IMR-90 (cell line): Measurements from ENCODE around the gene ADAMTS19. TPM values are rescaled to one million over a fixed set of nuclear protein-coding genes. Genes with fewer than 3 reads are reported as not detected.

Experiments used
- ATAC-seq: fragments of 200-7000 bp; cut with Tn5 transposase; 2 replicates; pipeline ENCODE4 v1.9.1; 2020; ENCODE audit warnings: low read depth, mild to moderate bottlenecking, moderate library complexity
- BruUV-seq: library from RNA; stranded (reverse); fragments of 400-500 nt; replicated peaks from 2 replicates; lab custom pipeline; 2021; lab: Mats Ljungman, UMichigan
- CTCF ChIA-PET: fragments of 300-600 bp; formaldehyde crosslinking; extraction: SDS; loops from one replicate; lab custom pipeline; 2021; ENCODE audit warnings: antibody characterized with exemption; lab: Yijun Ruan, JAX
- POLR2A ChIA-PET: fragments of 300-600 bp; sonication (Branson Sonifier 250); formaldehyde crosslinking; loops from one replicate; lab custom pipeline; 2022; ENCODE audit warnings: antibody characterized with exemption; ENCODE audit not compliant: unreplicated experiment; lab: Charles Lee
- DNase-seq: peaks from one replicate; pipeline ENCODE4 v3.0.0; 2013
- H2AFZ ChIP-seq: replicated peaks from 2 replicates; pipeline ENCODE3; 2013; ENCODE audit warnings: low read length, mild to moderate bottlenecking; ENCODE audit not compliant: poor library complexity
- H2AK5ac ChIP-seq: 2 replicates; pipeline ENCODE4 v1.6.1; 2013; ENCODE audit warnings: low read depth, low read length, inconsistent platforms
- H2AK9ac ChIP-seq: replicated peaks from 2 replicates; pipeline ENCODE3; 2013; ENCODE audit warnings: mild to moderate bottlenecking, low read depth, low read length, moderate library complexity; ENCODE audit not compliant: poor library complexity
- H2BK120ac ChIP-seq: 2 replicates; pipeline ENCODE4 v1.6.1; 2013; ENCODE audit warnings: low read depth, low read length, inconsistent platforms
- H2BK15ac ChIP-seq: 3 replicates; pipeline ENCODE4 v1.6.1; 2013; ENCODE audit warnings: low read depth, low read length, inconsistent platforms
- H2BK20ac ChIP-seq: 2 replicates; pipeline ENCODE4 v1.6.1; 2013; ENCODE audit warnings: low read depth, mild to moderate bottlenecking, inconsistent platforms, low read length, moderate library complexity
- H2BK5ac ChIP-seq: 2 replicates; pipeline ENCODE4 v1.6.1; 2013; ENCODE audit warnings: mild to moderate bottlenecking, low read depth, low read length, inconsistent platforms; ENCODE audit not compliant: poor library complexity, severe bottlenecking
- H3K14ac ChIP-seq: replicated peaks from 2 replicates; pipeline ENCODE4 v1.6.1; 2013; ENCODE audit warnings: low read depth, low read length, inconsistent platforms
- H3K18ac ChIP-seq: 2 replicates; pipeline ENCODE4 v1.6.1; 2013; ENCODE audit warnings: low read depth, low read length, control low read depth
- H3K23ac ChIP-seq: 2 replicates; pipeline ENCODE4 v1.6.1; 2013; ENCODE audit warnings: low read depth, low read length, inconsistent platforms
- H3K27ac ChIP-seq: 2 replicates; pipeline ENCODE4 v1.5.1; 2013; ENCODE audit warnings: mild to moderate bottlenecking, control low read depth, low read length; ENCODE audit not compliant: insufficient read depth
- H3K27me3 ChIP-seq: 2 replicates; pipeline ENCODE4 v1.6.1; 2013; ENCODE audit warnings: low read length; ENCODE audit not compliant: control insufficient read depth, insufficient read depth
- H3K36me3 ChIP-seq: 2 replicates; pipeline ENCODE4 v1.6.1; 2013; ENCODE audit warnings: low read length, mixed read lengths; ENCODE audit not compliant: control insufficient read depth, insufficient read depth
- H3K4ac ChIP-seq: 2 replicates; pipeline ENCODE4 v1.6.1; 2013; ENCODE audit warnings: low read depth, low read length, inconsistent platforms
- H3K4me1 ChIP-seq: 2 replicates; pipeline ENCODE4 v1.6.1; 2013; ENCODE audit warnings: low read length, mixed read lengths; ENCODE audit not compliant: control insufficient read depth, insufficient read depth
- H3K4me2 ChIP-seq: 2 replicates; pipeline ENCODE4 v1.6.1; 2013; ENCODE audit warnings: low read depth, mild to moderate bottlenecking, control low read depth, low read length, moderate library complexity
- H3K4me3 ChIP-seq: 2 replicates; pipeline ENCODE4 v1.5.1; 2013; ENCODE audit warnings: low read depth, mild to moderate bottlenecking, control low read depth, low read length, moderate library complexity; ENCODE audit not compliant: insufficient read depth
- H3K56ac ChIP-seq: 2 replicates; pipeline ENCODE4 v1.6.1; 2013; ENCODE audit warnings: low read length, inconsistent platforms; ENCODE audit not compliant: insufficient read depth; ENCODE audit errors: extremely low read depth
- H3K79me1 ChIP-seq, 2 experiments: 2 replicates each; pipeline ENCODE4 v1.6.1; 2013; ENCODE audit warnings: low read length in 2 of 2, inconsistent platforms in 1 of 2, low read depth in 1 of 2
- H3K9ac ChIP-seq: 2 replicates; pipeline ENCODE4 v1.6.1; 2013; ENCODE audit warnings: low read depth, low read length, control low read depth
- H3K9me1 ChIP-seq: 2 replicates; pipeline ENCODE4 v1.6.1; 2013; ENCODE audit warnings: low read length, inconsistent platforms; ENCODE audit not compliant: insufficient read depth
- H3K9me3 ChIP-seq: 2 replicates; pipeline ENCODE4 v1.6.1; 2013; ENCODE audit warnings: low read length; ENCODE audit not compliant: control insufficient read depth, insufficient read depth
- H4K20me1 ChIP-seq: 2 replicates; pipeline ENCODE4 v1.6.1; 2013; ENCODE audit warnings: low read length, inconsistent platforms; ENCODE audit not compliant: insufficient read depth
- H4K5ac ChIP-seq: 2 replicates; pipeline ENCODE4 v1.6.1; 2013; ENCODE audit warnings: mild to moderate bottlenecking, low read depth, low read length, control low read depth
- H4K8ac ChIP-seq, 2 experiments: 2 replicates each; pipeline ENCODE4 v1.6.1; 2013; ENCODE audit warnings: low read depth in 2 of 2, low read length in 2 of 2, control low read depth in 1 of 2, inconsistent platforms in 1 of 2
- H4K91ac ChIP-seq: 2 replicates; pipeline ENCODE4 v1.6.1; 2013; ENCODE audit warnings: low read depth, low read length, inconsistent platforms; ENCODE audit not compliant: insufficient read depth
- NFE2L2 ChIP-seq: fragments of 150-350 bp; IDR thresholded peaks from 2 replicates; pipeline ENCODE4 v1.6.1; 2016; ENCODE audit warnings: low read depth, mild to moderate bottlenecking, low read length
- WGBS, 2 experiments: methylation state at CpG; one replicate each; pipeline versions ENCODE4 v1.1.5 to v1.1.7; 2013; ENCODE audit warnings: missing lambda C conversion rate in 2 of 2; ENCODE audit not compliant: insufficient read length in 1 of 2; ENCODE audit errors: extremely low coverage in 2 of 2; 5-methylcytosine and 5-hydroxymethylcytosine counted together
- dilution Hi-C: fragments of 300-500 bp; cut with HindIII; formaldehyde crosslinking; loops from one replicate; pipeline ENCODE4 v1.14.3; 2018; ENCODE audit warnings: low sequenced_read_pairs; ENCODE audit not compliant: unreplicated experiment
- in situ Hi-C: fragments of 300-500 bp; cut with MboI; formaldehyde crosslinking; loops from 3 replicates; pipeline ENCODE4 v1.14.3; 2019; ENCODE audit warnings: low sequenced_read_pairs, inconsistent platforms, mixed read lengths
- intact Hi-C: fragments of 100-400 bp; cut with micrococcal nuclease; formaldehyde crosslinking; loops from 2 replicates; pipeline ENCODE4 v1.10.0; 2022
- polyA plus RNA-seq, 3 experiments: library from polyadenylated mRNA; depleted of rRNA; stranded (reverse); fragments of >200 nt; gene quantifications; 2 replicates each; pipeline ENCODE4 v1.2.3, GENCODE V29; 2012; ENCODE audit warnings: low replicate concordance in 1 of 3
- total RNA-seq: library from RNA; depleted of rRNA; stranded (reverse); fragments of >200 nt; gene quantifications from 2 replicates; pipeline ENCODE4 v1.2.3, GENCODE V29; 2012

Gene ADAMTS19
- total and polyA plus RNA-seq, 2 of the 4 experiments (the other 2 are of a cell fraction) = under 0.01 to 0.17 TPM

DNA sequence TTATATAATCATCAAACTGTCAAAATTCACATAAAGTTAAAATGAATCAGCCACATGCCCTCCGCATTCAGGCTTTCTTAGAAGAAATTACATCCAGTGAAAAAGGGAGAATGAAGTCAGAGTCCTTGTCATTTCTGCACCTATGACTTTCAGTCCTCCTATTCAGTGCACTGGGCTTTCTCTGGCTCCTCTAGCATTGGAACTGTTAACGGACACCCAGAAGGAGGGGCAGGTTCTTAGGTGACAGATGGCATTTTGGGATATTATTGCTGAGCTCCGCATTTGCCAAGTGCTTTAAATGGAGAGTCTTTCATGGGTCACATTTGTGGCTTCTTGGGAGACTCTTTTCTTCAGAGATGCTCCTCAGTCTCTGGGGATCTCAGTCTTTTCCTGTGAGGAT is 40.0 kb downstream of the ADAMTS19 start:
- H4K20me1 ChIP-seq = no peaks in the 10 kb centered on the region
- H3K9me3 ChIP-seq = no peaks in the 10 kb centered on the region
- H2AK9ac ChIP-seq = no peak overlapping the region
- H3K4ac ChIP-seq = no peak overlapping the region
- H3K4me2 ChIP-seq = no peak overlapping the region
- no peak for ATAC-seq
- no peaks in the 10 kb centered on the region for H3K4me1 ChIP-seq
- 100% methylated on average over 1 of the region's 3 CpGs; no CpG with 5 or more reads in 1 of the 2 experiments for WGBS, 2 experiments
- TF ChIP-seq NFE2L2 = no peak
- H3K14ac ChIP-seq = no peak overlapping the region
- H3K79me1 ChIP-seq = no peaks in the 10 kb centered on the region
- intact Hi-C loops = no loop called here
- ChIA-PET POLR2A (no interaction called here), CTCF (interaction anchor here (1.1 kb wide), 1 partner anchor 10 kb away, joined by 3 read pairs; no protein-coding TSS in a partner anchor)
- no peak overlapping the region for H2BK20ac ChIP-seq
- H3K36me3 ChIP-seq = no peaks in the 10 kb centered on the region
- no peak overlapping the region for H2BK15ac ChIP-seq
- in situ Hi-C loops = no loop called here
- no peak overlapping the region for H4K5ac ChIP-seq
- H2BK120ac ChIP-seq = no peak overlapping the region
- H2AK5ac ChIP-seq = no peak overlapping the region
- no TSS peak for BruUV-seq
- dilution Hi-C loops = no loop called here
- H2AFZ ChIP-seq = no peak overlapping the region
- no peak overlapping the region for H4K91ac ChIP-seq
- no peak overlapping the region for H4K8ac ChIP-seq
- H3K56ac ChIP-seq = no peak overlapping the region
- no peak overlapping the region for H3K9ac ChIP-seq
- H3K27ac ChIP-seq = no peak overlapping the region
- H3K27me3 ChIP-seq = no peaks in the 10 kb centered on the region
- H3K9me1 ChIP-seq = no peaks in the 10 kb centered on the region
- H3K18ac ChIP-seq = no peak overlapping the region
- H3K4me3 ChIP-seq = no peak overlapping the region
- H3K23ac ChIP-seq = no peak overlapping the region
- no peak overlapping the region for H2BK5ac ChIP-seq
- DNase-seq = no peak
